Activated CD8-positive, alpha-beta memory T cell treated with anti-CD3 and anti-CD28 coated beads for 48 hours (primary cell): ENCODE results near the gene PUS1.
"Not testable (repeated sequence)": the region's sequence is repeated elsewhere in the genome, so short reads cannot be mapped to it uniquely, and the experiment has no call there.

Source experiments
- DNase-seq, 3 experiments: peaks; one replicate each; pipeline ENCODE4 v3.0.0-alpha.2; 2020; ENCODE audit warnings: low read depth in 2 of 3, low spot score in 2 of 3

The PUS1 gene

DNA sequence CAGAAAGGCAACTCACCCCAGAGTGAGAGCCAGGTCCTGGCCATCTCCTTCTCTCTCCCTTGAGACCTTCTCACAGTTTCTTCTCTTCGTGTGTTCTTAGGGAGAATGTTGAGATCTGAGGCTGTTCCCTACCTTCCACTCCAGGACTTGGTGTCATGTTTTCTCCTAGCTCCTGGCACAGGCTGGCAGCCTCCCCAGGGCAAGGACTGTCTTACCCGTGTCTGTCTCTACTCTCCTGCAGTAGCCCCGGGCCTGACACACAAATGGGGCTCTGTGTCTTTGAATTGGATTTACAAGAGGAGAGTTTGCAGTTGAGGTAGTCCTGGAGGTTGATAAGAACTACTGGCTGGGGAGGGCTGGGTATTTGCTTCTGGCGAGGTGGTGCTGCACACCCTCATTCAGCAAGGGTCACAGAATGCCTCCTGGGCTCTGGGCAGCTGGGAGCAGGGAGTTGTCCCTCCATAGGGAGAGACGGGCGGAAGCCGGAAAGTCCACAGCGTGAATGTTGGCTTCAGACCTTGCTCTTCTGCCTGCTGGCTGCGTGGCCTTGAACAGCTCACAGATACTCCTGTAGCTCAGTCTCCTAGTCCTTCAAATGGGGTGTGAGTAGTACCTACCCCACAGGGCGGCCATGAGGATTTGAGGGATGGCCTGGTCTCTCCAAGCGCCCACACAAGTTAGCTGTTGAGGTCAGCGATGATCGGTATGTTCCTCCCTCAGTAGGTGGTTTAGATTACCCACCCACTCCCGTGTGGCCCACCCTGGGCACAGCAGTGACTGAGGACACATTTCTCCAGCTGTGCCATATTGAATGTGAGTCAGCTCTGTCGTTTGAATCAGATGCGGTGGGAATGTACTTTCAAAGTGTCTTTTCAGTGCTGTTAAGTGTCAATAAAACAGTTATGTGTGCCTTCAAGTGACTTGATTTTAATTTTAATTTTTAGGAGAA lies 30.8 kb downstream of the PUS1 start:
- DNase-seq, result no peak

DNA sequence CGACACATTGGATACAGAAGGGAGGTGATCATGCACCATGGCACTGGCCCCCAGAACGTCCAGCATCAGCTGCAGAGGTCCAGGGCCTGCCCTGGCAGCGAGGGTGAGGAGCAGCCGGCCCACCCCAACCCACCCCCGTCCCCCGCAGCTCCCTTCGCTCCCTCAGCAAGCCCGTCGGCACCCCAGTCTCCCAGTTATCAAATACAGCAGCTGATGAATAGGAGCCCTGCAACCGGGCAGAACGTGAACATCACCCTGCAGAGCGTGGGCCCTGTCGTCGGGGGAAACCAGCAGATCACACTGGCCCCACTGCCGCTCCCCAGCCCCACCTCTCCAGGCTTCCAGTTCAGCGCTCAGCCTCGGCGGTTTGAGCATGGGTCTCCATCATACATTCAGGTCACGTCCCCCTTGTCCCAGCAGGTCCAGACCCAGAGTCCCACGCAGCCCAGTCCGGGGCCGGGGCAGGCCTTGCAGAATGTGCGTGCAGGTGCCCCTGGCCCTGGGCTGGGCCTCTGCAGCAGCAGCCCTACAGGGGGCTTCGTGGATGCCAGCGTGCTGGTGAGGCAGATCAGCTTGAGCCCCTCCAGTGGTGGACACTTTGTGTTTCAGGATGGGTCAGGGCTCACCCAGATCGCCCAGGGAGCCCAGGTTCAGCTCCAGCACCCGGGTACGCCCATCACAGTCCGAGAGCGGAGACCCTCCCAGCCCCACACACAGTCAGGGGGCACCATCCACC lies 31.7 kb downstream of the PUS1 start:
- not testable (repeated sequence) for DNase-seq

DNA sequence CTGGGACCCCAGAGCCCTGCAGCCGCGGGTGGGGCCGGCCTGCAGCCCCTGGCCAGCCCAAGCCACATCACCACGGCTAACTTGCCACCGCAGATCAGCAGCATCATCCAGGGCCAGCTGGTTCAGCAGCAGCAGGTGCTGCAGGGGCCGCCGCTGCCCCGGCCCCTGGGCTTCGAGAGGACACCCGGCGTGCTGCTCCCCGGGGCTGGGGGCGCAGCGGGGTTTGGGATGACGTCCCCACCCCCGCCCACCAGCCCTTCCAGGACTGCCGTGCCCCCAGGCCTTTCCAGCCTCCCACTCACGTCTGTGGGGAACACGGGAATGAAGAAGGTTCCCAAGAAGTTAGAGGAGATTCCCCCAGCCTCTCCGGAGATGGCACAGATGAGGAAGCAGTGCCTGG lies 32.3 kb downstream of the PUS1 start:
- DNase-seq, result not testable (repeated sequence)

DNA sequence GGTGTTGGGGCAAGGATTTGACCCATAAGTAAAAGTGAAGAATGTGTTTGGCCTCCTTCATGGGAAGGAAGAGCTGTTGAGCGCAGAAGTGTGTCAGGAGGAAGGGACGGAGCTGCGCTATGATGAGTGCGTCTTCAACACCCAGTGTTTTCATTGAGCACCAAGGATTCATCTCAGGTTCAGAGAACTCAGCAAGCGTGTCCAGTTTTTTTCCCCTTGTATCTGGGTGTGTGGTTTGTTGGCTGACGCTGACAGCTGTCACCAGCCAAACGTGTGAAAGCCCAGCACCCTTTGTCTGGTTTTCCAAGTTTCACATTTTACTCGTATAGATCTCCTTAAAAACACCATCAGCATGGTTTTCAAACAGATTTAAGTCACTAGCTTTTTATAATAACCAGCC lies 33.0 kb downstream of the PUS1 start:
- DNase-seq, result no peak

DNA sequence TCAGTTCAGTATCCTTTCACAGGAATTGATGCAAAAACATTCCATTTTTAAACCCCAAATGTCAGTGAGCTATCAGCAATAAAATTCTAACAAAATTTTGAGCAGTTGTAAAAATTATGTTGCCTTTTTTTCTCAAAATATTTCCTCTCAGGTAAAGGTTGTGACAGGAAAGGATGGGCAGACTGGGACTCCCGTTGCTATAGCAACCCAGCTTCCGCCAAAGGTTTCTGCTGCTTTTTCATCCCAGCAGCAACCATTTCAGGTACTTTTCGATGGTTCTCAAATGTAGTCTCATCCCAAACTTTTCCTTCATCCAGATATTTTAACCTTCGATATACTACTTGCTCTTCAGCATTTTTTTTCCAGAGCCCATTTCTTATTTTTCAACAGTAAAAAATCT lies 34.3 kb downstream of the PUS1 start:
- DNase-seq, result no peak

DNA sequence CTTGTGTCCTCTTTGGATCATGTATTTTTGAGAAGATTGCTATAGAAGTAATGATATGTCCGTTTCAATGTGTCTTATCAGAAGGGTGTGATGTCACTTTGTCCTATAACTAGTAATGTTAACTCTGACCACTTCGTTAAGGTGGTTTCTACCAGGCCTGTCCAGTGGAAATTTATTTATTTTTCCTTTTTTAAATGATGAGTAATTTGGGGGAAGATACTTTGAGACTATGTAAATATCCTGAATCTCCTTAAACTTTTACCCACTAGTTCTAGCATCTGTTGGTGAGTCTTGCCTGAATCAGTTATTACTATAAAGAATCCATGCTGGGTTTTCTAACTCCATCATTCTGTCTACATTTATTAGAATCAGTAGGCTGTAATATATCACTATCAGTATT lies 36.0 kb downstream of the PUS1 start:
- no peak for DNase-seq

DNA sequence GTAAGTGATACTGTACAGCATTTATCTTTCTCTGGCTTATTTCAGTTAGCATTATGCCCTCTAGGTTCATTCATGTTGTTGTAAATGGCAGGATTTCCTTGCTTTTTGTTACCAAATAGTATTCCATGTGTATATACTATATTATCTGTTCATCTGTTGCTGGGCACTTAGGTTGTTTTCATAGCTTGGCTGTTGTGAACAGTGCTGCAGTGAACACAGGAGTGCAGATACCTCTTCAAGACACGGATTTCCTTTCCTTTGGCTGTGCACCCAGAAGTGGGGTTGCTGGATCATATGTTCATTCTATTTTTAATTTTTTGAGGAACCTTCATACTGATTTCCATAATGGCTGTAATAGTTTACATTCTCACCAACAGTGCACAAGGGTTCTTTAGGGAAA lies 42.1 kb downstream of the PUS1 start:
- DNase-seq, result no peak

DNA sequence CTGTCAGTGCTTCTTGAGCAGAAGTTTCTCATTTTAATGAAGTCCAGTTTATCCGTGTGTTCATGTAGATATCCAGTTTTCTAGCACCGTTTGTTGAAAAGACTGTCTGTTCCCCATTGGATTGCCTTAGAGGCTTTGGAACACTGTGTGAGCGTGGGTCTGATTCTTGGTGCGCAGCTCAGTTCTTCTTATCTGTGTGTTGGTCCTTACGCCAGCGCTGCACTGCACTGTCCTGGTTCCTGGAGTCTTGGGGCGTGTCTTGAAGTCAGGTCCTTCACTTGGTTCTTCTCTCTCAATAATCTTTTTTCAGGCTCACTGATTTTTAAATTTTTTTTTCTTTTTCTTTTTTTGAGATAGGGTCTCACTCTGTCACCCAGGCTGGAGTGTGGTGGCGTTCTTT lies 46.2 kb downstream of the PUS1 start:
- no peak for DNase-seq

DNA sequence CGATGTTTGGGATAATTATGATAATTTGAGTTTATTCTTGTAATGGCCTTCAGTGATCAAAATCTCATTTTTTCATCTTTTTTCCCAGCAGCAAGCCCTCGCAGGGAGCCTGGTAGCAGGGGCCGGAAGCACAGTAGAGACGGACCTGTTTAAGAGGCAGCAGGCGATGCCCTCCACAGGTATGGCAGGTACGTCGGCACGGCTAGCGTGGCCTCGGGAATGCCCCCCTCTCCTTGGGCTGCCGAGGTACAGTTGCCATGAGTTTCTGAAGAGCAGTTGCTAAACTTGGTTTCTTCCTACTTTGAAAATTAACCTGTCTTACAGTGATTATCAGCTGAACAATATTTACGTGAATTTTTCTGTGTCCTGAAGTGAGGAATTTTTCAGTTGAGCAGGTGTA lies 50.5 kb downstream of the PUS1 start:
- DNase-seq, result no peak

DNA sequence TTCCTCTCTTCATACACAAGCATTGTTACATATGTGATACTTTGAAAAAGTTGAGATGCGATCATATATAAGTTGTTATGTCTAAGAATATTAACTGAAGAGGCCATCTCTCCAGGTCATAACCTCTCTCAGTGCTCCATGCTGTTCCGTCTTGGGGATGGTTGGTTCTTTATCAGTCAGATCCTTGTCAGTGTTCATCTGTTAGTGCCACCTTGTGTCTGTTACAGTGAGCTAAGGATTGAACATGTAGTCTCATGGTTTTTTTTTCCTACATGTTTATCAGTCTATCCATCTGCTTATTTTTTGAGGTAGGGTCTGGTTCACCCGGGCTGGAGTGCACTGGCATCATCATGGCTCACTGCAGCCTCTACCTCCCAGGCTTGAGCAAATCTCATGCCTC lies 51.2 kb downstream of the PUS1 start:
- no peak for DNase-seq

DNA sequence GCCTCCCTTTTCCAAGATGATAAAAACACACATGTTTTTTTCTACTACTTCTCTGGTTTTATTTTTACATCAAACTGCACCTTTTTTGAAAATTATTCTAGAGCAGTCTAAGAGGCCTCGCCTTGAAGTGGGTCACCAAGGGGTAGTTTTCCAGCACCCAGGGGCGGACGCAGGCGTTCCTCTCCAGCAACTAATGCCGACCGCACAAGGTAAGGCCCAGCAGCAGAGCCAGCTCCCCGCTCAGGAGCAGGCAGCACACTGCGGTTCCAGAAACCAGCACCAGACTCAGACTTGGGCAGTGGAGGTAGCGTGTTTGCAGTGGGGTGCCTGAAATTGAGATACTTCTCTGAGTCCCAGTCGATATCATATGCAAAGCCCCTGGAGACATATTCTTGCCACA lies 52.3 kb downstream of the PUS1 start:
- no peak for DNase-seq

DNA sequence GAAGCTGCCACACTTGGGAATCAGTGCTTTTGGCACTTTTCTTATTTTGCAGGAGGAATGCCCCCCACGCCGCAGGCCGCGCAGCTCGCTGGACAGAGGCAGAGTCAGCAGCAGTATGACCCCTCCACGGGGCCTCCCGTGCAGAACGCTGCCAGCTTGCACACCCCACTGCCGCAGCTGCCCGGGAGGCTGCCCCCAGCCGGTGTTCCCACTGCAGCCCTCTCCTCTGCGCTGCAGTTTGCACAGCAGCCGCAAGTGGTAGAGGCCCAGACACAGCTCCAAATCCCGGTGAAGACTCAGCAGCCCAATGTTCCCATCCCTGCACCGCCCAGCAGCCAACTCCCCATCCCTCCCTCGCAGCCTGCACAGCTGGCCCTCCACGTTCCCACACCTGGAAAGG lies 53.0 kb downstream of the PUS1 start:
- no peak for DNase-seq

DNA sequence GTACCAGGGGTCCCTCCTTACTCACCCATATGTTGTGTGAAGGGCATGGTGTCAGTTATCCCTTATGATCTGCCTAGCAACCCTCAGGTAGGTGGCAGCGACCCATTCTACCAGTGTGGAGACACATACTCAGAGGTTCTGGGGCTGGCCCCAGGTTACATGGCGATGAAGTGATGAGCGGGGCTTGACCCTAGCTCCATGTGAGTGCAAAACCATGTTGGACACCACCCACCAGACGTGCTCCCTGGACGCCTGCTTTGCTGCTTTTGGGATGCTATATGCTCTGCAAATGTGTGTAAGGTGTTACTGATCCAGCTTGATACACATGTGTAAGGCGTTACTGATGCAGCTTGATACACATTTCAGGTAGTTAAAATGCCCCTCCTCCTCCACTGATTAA lies 54.0 kb downstream of the PUS1 start:
- DNase-seq, result no peak

DNA sequence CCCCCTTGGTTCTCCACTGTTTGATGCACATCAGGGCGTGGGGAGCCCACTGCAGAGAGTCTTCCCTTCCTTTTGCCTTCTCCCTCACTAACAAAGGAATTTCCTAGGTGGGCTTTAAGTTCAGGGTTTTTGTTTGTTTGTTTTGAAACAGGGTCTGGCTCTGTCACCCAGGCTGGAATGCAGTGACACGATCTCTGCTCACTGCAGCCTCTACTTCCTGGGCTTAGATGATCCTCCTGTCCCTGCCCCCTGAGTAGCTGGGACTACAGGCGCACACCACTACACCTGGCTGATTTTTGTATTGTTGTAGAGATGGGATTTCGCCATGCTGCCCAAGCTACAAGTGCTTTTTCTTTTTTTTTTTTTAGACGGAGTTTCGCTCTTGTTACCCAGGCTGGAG lies 54.5 kb downstream of the PUS1 start:
- DNase-seq, result no peak

DNA sequence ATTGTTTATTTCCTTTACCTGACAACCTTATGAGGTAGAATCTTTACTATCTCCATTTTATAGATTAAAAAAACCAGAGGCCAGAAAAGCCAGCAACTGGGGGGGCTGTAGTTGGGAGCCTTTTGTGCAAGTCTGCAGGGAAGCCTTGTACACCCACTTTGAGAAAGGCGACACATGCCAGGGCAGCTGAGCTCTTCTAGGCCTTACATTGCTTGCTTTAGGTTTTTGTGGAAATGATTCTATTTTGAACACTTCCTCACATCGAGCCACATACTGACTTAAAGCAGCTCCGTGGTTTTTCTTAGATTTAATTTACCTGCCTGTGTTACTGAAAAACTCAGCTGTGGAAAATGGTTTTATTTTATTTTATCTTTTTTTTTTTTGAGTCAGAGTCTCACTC lies 55.3 kb downstream of the PUS1 start:
- DNase-seq, result no peak

DNA sequence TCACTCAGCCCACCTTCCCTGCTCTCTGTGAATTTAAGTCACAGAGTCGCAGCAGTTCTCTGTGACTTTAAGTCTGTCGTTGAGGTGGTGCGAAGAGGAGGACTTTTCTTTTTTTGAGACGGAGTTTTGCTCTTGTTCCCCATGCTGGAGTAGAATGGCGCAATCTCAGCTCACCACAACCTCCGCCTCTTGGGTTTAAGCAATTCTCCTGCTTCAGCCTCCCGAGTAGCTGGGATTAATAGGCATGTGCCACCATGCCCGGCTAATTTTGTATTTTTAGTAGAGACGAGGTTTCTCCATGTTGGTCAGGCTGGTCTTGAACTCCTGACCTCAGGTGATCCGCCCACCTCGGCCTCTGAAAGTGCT lies 56.4 kb downstream of the PUS1 start:
- not testable (repeated sequence) for DNase-seq

DNA sequence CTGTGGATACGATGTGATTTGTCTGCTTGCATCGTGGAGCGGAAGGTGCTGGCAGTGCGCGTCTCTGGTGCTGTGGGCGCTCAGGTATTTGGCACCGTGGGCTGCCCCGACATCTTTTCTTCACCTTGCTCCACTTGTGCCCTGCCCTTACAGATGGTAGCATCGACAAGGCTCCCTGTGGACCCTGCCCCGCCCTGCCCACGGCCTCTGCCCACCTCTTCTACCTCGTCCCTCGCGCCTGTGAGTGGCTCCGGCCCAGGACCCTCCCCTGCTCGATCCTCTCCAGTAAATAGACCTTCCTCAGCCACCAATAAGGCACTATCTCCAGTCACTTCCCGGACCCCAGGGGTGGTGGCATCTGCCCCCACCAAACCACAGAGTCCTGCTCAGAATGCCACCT lies 57.3 kb downstream of the PUS1 start:
- no peak for DNase-seq

DNA sequence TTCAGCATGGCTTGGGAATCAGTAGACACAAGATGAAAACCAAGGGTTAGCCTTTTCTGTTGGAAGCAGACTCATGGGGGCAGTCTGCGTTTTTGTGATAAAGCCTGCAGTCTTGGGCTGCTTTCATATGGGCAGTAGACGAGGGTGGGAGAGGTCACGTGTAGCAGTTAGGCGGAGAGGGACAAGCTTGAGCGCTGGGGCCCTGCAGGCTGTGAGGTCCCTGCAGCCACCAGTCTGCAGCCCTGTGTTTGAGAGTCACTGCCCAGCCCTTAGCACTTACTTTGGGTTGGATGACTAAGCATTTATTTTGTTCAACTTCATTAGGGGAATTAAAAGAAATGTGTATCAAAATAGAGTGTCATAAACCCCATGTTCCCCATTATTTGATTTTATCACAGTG lies 57.8 kb downstream of the PUS1 start:
- no peak for DNase-seq

DNA sequence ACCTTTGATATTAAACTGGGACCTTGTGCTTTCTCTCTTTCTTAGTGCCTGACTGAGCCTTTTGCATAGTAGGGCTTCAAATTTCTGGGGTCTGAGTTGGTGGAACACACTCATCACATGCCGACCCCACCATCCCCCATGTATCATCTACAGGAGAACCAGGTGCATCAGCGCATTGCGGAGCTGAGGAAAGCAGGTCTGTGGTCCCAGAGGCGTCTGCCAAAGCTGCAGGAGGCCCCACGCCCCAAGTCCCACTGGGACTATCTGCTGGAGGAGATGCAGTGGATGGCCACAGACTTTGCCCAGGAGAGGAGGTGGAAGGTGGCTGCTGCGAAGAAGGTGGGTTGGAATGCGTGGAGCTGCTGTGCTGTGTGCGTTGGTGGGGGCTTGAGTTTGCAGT lies 58.5 kb downstream of the PUS1 start:
- DNase-seq, result no peak

DNA sequence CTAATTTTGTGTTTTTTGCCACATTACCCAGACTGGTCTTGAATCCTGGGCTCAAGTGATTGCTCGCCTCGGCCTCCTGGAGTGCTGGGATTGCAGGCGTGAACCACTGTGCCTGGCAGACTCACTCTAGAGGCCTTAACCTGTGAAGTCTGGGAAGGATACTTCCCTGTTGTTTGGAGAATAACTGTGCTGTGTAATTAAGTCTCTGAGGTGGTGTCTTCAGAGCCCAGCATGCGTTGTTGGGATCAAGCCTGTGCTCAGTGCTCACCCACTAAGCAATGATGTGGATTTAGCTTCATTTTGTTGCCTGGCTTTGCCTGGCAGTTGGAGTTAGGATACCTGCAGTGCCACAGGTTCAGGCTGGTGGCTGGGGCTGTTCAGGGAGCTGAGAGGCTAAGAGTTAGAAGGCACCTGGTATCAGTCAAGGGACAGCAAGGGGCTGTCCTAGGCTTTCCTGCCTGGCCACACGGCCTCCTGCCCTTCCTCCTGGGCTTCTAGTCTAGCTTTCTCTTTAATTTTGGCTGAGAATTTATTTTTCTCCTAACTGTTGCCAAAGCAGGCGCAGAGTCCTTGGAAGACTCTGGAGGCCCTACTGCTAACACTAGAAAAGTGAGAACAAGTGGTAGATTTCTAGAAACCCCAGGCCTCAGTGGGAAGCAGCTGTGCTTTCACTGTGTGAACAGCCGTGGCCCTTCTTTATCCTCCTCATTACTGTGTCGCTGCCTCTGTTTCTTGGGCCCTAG lies 59.1 kb downstream of the PUS1 start:
- no peak for DNase-seq

DNA sequence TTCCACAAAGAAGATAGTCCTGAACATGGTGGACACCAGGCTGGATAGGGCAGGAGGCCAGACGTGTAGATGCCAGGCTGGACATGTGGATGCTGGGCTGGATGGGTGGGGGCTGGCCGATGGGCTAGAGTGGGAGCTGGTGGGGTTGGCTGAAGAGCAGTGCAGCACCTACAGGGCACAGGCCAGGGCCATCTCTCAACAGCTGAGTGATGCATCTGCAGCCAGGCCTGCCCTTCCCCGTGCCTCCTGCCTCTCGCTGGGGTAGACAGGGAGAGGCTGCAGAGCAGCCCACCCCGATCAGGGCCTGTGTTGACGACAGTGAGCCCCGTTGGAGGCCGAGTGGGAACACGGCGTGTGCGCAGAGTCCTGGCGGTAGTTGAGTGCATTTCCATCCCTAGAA lies 59.9 kb downstream of the PUS1 start:
- DNase-seq, result no peak
